ENCODE measurements around the gene RPS6KA1.
A peak's percentile ranks its signal among the peaks of the same experiment; 100 is the strongest.

The RPS6KA1 gene

GRCh38 chr1:26521669-26522030 is 7.9 kb upstream of the RPS6KA1 start:
- no peak overlapping the region for H3K4me3 ChIP-seq (ENCODE audit: low read depth, low read length)
- TF ChIP-seq, protein P1, sequence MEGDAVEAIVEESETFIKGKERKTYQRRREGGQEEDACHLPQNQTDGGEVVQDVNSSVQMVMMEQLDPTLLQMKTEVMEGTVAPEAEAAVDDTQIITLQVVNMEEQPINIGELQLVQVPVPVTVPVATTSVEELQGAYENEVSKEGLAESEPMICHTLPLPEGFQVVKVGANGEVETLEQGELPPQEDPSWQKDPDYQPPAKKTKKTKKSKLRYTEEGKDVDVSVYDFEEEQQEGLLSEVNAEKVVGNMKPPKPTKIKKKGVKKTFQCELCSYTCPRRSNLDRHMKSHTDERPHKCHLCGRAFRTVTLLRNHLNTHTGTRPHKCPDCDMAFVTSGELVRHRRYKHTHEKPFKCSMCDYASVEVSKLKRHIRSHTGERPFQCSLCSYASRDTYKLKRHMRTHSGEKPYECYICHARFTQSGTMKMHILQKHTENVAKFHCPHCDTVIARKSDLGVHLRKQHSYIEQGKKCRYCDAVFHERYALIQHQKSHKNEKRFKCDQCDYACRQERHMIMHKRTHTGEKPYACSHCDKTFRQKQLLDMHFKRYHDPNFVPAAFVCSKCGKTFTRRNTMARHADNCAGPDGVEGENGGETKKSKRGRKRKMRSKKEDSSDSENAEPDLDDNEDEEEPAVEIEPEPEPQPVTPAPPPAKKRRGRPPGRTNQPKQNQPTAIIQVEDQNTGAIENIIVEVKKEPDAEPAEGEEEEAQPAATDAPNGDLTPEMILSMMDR (IDR thresholded peaks at IDR 0.05; ENCODE audit: low read depth, low read length) = no peak

GRCh38 chr1:26522073-26522472 is 7.5 kb upstream of the RPS6KA1 start:
- H3K4me3 ChIP-seq (ENCODE audit: low read depth, low read length) = no peak overlapping the region
- TF ChIP-seq, protein P1 (IDR thresholded peaks at IDR 0.05; ENCODE audit: low read depth, low read length) = no peak

DNA sequence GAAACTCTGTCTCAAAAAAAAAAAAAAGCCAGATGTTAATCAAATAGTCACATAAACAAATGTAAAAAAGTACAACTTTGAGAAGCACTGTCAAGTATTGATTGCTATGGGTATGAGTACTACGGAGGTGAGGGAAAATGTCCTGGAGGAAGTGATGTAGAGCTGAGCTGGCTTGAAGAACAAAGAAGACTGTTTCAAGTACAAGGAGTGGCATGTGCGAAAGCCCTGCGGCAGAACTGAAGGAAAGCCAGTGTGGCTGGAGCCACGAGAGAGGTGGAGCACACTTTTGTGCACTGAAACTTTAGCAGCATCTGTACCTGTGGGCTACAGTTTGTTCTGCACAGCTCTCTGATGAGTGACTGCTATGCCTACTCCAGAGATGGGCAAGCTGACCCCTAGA is 5.4 kb upstream of the RPS6KA1 start:
- no peak overlapping the region for H3K4me3 ChIP-seq (ENCODE audit: low read depth, low read length)

GRCh38 chr1:26526287-26526686 is 3.3 kb upstream of the RPS6KA1 start:
- TF ChIP-seq, protein P1 (IDR thresholded peaks at IDR 0.05; ENCODE audit: low read depth, low read length) = no peak

More for the DNA sequence above, 5.4 kb upstream of the RPS6KA1 start:
- TF ChIP-seq, protein P1 (IDR thresholded peaks at IDR 0.05; ENCODE audit: low read depth, low read length) = no peak

DNA sequence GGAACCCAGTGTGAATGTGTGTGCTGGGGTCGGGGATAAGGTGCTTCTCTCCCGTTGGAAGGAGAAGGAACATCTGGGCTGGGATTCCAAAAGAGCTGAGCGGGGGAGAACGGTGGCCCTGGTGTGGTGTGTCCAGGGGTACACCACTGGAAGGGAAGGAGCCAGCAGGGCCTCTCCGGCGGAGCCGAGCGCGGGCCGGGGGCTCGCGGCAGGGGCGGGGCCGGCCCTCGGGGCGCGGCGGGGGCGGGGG is 231 bp upstream of the RPS6KA1 start:
- TF ChIP-seq, protein P1 (IDR thresholded peaks at IDR 0.05; ENCODE audit: low read depth, low read length) = no peak
- peak overlapping the region; percentile 40 for H3K4me3 ChIP-seq (ENCODE audit: low read depth, low read length)

More at GRCh38 chr1:26526287-26526686, 3.3 kb upstream of the RPS6KA1 start:
- no peak overlapping the region for H3K4me3 ChIP-seq (ENCODE audit: low read depth, low read length)

DNA sequence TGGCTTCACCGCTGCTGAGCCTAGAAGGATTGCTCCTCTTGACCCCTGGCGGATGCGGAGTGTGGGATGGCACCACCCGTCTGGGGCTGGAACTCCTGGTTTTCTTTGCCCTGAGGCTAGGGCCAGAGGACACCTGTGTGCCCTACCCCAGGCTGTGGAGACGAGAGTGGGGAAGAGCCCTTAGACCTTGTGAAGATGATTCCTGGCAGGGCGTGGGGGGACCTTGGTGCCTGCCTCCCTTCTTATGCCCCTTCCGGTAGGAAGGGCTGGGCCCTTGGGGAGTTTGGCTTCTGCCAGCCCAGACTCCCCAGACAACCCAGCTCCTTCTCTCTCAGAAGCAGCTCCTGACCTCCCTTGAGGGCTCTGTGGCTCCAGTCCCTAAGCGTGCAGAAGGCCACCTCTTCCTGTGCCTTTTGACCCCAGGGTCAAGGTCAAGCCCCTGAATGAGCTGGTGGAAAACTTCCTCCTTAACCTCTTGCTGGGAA is 891 bp downstream of the RPS6KA1 start:
- TF ChIP-seq, protein P1 (IDR thresholded peaks at IDR 0.05; ENCODE audit: low read depth, low read length) = no peak
- peak overlapping the region; percentile 53 for H3K4me3 ChIP-seq (ENCODE audit: low read depth, low read length)

DNA sequence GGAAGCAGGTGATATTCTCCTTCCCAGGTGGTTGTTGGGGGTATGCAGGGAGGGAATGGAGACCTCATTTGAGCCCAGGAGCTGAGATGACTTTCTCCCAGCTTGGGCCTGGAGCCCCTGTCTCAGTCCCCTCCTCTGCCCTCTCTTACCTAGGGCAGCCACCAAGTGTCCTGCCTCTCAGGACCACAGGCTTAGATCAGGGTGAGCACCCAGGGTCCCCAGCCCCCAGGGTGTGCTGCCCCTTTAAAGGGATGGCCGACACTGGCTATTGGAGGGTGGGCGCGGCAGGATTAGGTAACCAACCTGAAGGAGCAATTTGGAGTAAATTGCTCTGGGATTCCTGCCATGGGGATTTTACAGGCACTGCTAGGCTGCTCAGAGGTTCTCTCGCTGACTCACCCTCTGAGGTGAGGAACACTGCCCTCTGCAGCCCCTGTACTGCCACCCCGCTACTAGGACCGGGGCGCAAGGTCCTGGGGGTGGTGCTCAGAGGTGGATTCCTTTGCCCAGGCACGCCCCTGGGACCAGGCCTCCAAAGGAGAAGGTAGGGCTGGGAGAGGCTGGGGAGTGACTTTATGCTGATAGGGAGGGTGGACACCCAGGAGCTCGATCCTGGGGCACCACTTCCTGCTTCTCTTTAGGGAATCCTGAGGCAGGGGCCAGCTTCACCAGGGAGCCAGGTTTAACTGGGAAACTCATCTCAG is 1.5 kb downstream of the RPS6KA1 start:
- H3K4me3 ChIP-seq (ENCODE audit: low read depth, low read length) = no peak overlapping the region
- TF ChIP-seq, protein P1 (IDR thresholded peaks at IDR 0.05; ENCODE audit: low read depth, low read length) = no peak
